ENCODE data around the gene PCF11. TPM values are rescaled to one million over a fixed set of nuclear protein-coding genes. Genes with fewer than 3 reads are reported as not detected.

Gene PCF11
- total RNA-seq, 6 donors from 2014 or later = 51.2 to 117 (median 58.5) TPM

GRCh38 chr11:83219095-83219494, 62.2 kb downstream of the PCF11 start:
- WGBS, 2 donors = 86% methylated on average over 7 to 8 of the region's 8 CpGs
- Histone ChIP-seq H3K9me3 (no peaks in the 10 kb centered on the region), H3K27ac (no peak overlapping the region), H3K4me3 (no peak overlapping the region), H3K4me1 (no peaks in the 10 kb centered on the region), H3K27me3 (no peaks in the 10 kb centered on the region), H3K36me3 (peaks cover 0 to 3% (median 0%) of the 10 kb centered on the region in 4 donors)
- DNase-seq = no peak
- no peak for ATAC-seq (ENCODE audit: low FRiP score in 2 of 2)
- no peak for TF ChIP-seq POLR2AphosphoS5 (IDR thresholded peaks at IDR 0.05)
- no peak for TF ChIP-seq EP300 (IDR thresholded peaks at IDR 0.05)
- no peak for TF ChIP-seq POLR2A (IDR thresholded peaks at IDR 0.05)
- TF ChIP-seq, protein P1, sequence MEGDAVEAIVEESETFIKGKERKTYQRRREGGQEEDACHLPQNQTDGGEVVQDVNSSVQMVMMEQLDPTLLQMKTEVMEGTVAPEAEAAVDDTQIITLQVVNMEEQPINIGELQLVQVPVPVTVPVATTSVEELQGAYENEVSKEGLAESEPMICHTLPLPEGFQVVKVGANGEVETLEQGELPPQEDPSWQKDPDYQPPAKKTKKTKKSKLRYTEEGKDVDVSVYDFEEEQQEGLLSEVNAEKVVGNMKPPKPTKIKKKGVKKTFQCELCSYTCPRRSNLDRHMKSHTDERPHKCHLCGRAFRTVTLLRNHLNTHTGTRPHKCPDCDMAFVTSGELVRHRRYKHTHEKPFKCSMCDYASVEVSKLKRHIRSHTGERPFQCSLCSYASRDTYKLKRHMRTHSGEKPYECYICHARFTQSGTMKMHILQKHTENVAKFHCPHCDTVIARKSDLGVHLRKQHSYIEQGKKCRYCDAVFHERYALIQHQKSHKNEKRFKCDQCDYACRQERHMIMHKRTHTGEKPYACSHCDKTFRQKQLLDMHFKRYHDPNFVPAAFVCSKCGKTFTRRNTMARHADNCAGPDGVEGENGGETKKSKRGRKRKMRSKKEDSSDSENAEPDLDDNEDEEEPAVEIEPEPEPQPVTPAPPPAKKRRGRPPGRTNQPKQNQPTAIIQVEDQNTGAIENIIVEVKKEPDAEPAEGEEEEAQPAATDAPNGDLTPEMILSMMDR (IDR thresholded peaks at IDR 0.05) = no peak

GRCh38 chr11:83220260-83220659, 63.3 kb downstream of the PCF11 start:
- no peak for DNase-seq
- no peaks in the 10 kb centered on the region for H3K27me3 ChIP-seq
- H3K9me3 ChIP-seq = no peaks in the 10 kb centered on the region
- WGBS, 2 donors = 86 to 87% methylated on average over 10 of the region's 10 CpGs
- no peak overlapping the region for H3K4me3 ChIP-seq
- H3K36me3 ChIP-seq = no peaks in the 10 kb centered on the region
- TF ChIP-seq, protein P1 (IDR thresholded peaks at IDR 0.05) = no peak
- TF ChIP-seq EP300 (IDR thresholded peaks at IDR 0.05) (no peak), POLR2AphosphoS5 (IDR thresholded peaks at IDR 0.05) (no peak), POLR2A (IDR thresholded peaks at IDR 0.05) (no peak)
- no peaks in the 10 kb centered on the region for H3K4me1 ChIP-seq
- ATAC-seq (ENCODE audit: low FRiP score in 2 of 2) = no peak
- no peak overlapping the region for H3K27ac ChIP-seq

DNA sequence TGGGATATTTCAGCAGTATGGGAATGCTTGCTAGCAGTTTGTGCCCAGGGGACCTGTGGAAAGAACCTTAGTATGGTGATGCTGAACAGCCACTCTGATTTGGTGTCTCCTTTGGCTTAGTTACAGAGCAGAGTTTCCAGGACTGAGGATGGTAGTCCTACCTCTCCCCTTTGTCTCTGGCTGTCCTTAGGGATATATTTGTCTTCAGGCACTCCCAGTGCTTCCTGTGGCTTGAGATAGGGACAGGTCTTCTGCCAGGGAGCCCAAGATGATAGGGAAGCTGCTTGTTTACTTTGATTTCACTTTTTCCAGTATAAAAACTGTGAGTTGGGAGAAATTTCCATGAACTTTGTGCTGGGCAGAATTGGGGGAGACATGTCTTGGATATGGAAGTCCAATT, 64.8 kb downstream of the PCF11 start:
- DNase-seq (no peak), ATAC-seq (ENCODE audit: low FRiP score in 2 of 2) (no peak)
- Histone ChIP-seq H3K36me3 (no peaks in the 10 kb centered on the region), H3K4me1 (no peaks in the 10 kb centered on the region), H3K27ac (no peak overlapping the region), H3K4me3 (no peak overlapping the region), H3K9me3 (no peaks in the 10 kb centered on the region), H3K27me3 (no peaks in the 10 kb centered on the region)
- no peak for TF ChIP-seq EP300 (IDR thresholded peaks at IDR 0.05)
- TF ChIP-seq, protein P1 (IDR thresholded peaks at IDR 0.05) = no peak
- TF ChIP-seq POLR2A (IDR thresholded peaks at IDR 0.05) = no peak
- TF ChIP-seq POLR2AphosphoS5 (IDR thresholded peaks at IDR 0.05) = no peak

DNA sequence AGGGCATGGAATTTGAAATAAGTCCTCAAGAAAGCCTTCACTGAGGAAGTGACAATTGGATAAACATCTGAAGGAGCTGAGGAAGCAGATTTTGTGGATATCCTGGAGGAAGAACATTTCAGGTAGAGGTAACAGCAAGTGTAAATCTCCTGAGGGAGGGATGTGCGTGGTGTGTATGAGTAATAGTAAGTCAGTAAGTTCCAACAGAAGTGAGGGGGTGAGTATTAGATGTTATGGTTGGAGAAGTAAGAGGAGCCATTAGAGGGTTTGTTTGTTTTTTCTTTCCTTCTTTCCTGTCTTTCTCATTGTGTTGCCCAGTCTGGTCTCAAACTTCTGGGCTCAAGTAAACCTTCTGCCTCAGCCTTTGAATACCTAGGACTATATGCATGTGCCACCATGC, 65.6 kb downstream of the PCF11 start:
- H3K36me3 ChIP-seq = no peaks in the 10 kb centered on the region
- TF ChIP-seq POLR2AphosphoS5 (IDR thresholded peaks at IDR 0.05) (no peak), EP300 (IDR thresholded peaks at IDR 0.05) (no peak), POLR2A (IDR thresholded peaks at IDR 0.05) (no peak)
- TF ChIP-seq, protein P1 (IDR thresholded peaks at IDR 0.05) = no peak
- H3K4me3 ChIP-seq = no peak overlapping the region
- no peak for DNase-seq
- no peak for ATAC-seq (ENCODE audit: low FRiP score in 2 of 2)
- 87 to 97% methylated on average over 1 of the region's 1 CpG for WGBS, 2 donors
- H3K9me3 ChIP-seq = no peaks in the 10 kb centered on the region
- no peaks in the 10 kb centered on the region for H3K4me1 ChIP-seq
- H3K27me3 ChIP-seq = no peaks in the 10 kb centered on the region
- H3K27ac ChIP-seq = no peak overlapping the region

DNA sequence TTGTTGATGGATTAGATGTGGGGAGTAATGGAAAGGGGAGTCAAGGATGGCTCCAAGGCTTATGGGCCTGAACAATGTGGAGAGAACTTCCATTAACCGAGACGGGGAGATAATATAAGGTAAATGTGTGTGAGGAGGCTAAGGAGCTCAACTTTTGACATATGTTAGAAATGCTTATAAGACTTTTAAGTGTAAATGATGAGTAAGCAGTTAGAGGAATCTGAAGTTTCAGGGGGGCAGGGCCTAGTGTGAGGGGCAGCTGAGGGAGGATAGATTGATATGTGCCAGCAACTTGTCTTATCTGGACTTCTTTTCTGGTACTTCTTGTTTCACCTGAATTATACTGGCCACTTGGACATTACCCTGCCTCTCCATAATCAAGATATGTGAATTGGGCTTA, 66.5 kb downstream of the PCF11 start:
- TF ChIP-seq, protein P1 (IDR thresholded peaks at IDR 0.05) = no peak
- no peak for TF ChIP-seq POLR2A (IDR thresholded peaks at IDR 0.05)
- no peak for TF ChIP-seq EP300 (IDR thresholded peaks at IDR 0.05)
- no peak for ATAC-seq (ENCODE audit: low FRiP score in 2 of 2)
- no peak for DNase-seq
- 92 to 98% methylated on average over 2 of the region's 2 CpGs for WGBS, 2 donors
- Histone ChIP-seq H3K27ac (no peak overlapping the region), H3K4me3 (no peak overlapping the region), H3K36me3 (no peaks in the 10 kb centered on the region), H3K4me1 (no peaks in the 10 kb centered on the region), H3K9me3 (no peaks in the 10 kb centered on the region), H3K27me3 (no peaks in the 10 kb centered on the region)

All from upper lobe of left lung (tissue), 6 donors.